ENCODE results near the gene ZNF763.
"Not testable (repeated sequence)": the region's sequence is repeated elsewhere in the genome, so short reads cannot be mapped to it uniquely, and the experiment has no call there.

The ZNF763 gene

DNA sequence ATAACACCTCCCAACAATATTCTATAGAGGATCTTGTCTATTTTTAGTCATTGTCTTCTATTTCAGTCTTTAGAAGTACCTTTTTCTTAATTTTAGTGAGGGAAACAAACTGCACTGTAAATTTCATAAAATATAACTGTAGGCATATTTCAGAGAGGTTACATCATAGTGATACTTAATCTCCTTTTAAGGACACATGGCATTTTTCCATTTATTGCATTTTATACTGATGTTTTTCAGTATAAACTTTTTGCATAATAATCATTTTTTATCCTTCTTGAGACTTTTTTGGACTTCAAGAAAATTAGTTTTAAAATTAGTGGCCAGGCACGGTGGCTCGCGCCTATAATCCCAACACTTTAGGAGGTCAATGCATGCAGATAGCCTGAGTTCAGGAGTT is 33.3 kb upstream of the ZNF763 start:
- DNase-seq (ENCODE audit: low spot score), result no peak
- in situ Hi-C loops (cut with MboI; ENCODE audit: low pct_unique_long_range_greater_than_20kb, low sequenced_read_pairs, unreplicated experiment), result no loop called here
- TF ChIP-seq, protein P1, sequence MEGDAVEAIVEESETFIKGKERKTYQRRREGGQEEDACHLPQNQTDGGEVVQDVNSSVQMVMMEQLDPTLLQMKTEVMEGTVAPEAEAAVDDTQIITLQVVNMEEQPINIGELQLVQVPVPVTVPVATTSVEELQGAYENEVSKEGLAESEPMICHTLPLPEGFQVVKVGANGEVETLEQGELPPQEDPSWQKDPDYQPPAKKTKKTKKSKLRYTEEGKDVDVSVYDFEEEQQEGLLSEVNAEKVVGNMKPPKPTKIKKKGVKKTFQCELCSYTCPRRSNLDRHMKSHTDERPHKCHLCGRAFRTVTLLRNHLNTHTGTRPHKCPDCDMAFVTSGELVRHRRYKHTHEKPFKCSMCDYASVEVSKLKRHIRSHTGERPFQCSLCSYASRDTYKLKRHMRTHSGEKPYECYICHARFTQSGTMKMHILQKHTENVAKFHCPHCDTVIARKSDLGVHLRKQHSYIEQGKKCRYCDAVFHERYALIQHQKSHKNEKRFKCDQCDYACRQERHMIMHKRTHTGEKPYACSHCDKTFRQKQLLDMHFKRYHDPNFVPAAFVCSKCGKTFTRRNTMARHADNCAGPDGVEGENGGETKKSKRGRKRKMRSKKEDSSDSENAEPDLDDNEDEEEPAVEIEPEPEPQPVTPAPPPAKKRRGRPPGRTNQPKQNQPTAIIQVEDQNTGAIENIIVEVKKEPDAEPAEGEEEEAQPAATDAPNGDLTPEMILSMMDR (IDR thresholded peaks at IDR 0.05; ENCODE audit: extremely low read depth, insufficient read depth, missing control alignments), result no peak

DNA sequence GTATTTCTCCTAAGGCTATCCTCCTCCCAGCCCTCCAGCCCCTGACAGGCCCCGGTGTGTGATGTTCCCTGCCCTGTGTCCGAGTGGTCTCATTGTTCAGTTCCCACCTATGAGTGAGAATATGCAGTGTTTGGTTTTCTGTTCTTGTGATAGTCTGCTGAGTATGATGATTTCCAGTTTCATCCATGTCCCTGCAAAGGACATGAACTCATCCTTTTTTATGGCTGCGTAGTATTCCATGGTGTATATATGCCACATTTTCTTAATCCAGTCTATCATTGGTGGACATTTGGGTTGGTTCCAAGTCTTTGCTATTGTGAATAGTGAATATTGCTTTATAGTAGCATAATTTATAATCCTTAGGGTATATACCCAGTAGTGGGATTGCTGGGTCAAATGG is 29.0 kb upstream of the ZNF763 start:
- DNase-seq (ENCODE audit: low spot score); in situ Hi-C loops (cut with MboI; ENCODE audit: low pct_unique_long_range_greater_than_20kb, low sequenced_read_pairs, unreplicated experiment): not testable (repeated sequence)

DNA sequence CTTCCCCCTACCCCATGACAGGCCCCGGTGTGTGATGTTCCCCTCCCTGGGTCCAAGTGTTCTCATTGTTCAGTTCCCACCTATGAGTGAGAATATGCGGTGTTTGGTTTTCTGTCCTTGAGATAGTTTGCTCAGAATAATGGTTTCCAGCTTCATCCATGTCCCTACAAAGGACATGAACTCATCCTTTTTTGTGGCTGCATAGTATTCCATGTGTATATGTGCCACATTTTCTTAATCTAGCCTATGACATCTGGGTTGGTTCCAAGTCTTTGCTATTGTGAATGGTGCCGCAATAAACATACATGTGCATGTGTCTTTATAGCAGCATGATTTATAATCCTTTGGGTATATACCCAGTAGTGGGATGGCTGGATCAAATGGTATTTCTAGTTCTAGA is 26.5 kb upstream of the ZNF763 start:
- DNase-seq (ENCODE audit: low spot score); in situ Hi-C loops (cut with MboI; ENCODE audit: low pct_unique_long_range_greater_than_20kb, low sequenced_read_pairs, unreplicated experiment): not testable (repeated sequence)

DNA sequence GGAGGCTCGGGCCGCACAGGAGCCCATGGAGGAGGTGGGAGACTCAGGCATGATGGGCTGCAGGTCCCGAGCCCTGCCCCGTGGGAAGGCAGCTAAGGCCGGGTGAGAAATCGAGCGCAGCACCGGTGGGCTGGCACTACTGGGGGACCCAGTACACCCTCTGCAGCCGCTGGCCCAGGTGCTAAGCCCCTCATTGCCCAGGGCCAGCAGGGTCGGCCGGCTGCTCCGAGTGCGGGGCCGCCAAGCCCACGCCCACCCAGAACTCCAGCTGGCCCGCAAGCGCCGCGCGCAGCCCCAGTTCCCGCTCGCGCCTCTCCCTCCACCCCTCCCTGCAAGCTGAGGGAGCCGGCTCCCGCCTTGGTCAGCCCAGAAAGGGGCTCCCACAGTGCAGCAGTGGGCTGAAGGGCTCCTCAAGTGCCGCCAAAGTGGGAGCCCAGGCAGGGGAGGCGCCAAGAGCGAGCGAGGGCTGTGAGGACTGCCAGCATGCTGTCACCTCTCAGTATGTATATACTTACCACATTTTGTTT is 23.4 kb upstream of the ZNF763 start:
- in situ Hi-C loops (cut with MboI; ENCODE audit: low pct_unique_long_range_greater_than_20kb, low sequenced_read_pairs, unreplicated experiment); DNase-seq (ENCODE audit: low spot score): not testable (repeated sequence)

DNA sequence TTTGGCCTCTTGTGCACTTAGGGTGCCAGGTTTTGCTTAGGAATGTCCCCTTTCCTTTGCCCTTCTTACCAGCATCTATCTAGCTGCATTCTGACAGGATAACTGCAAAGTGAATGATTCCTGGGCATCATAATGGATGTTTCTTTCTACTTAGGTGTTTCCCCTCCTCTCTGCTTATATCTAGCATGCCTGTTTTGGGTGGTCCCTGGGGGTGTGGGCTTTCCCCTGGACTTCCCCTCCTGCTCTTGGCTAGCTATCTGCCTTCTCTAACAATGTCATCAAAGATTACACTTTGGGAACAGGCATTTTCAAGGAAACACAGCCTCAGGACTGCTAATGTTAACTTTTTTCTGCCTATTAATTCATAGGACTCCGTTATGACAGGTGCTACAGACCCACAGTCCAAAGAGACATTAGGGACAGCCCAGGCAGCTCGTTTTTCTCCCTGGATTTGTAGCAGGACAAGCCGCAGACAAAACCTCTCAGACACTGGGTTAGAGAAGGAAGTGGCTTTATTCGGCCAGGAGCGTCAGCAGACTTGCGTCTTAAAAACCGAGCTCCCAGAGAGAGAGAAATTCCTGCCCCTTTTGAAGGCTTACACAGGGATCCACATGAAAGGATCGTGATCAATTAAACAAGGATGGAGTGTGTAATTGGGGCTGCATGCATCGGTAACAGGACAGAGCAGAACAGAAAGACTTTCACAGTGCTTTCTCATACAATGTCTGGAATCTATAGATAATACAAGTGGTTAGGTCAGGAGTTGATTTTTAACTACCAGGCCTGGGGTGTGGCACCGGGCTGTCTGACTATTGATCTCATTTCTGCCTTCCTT is 22.6 kb upstream of the ZNF763 start:
- in situ Hi-C loops (cut with MboI; ENCODE audit: low pct_unique_long_range_greater_than_20kb, low sequenced_read_pairs, unreplicated experiment), result no loop called here
- DNase-seq (ENCODE audit: low spot score), result no peak
- TF ChIP-seq, protein P1 (IDR thresholded peaks at IDR 0.05; ENCODE audit: extremely low read depth, insufficient read depth, missing control alignments), result no peak

DNA sequence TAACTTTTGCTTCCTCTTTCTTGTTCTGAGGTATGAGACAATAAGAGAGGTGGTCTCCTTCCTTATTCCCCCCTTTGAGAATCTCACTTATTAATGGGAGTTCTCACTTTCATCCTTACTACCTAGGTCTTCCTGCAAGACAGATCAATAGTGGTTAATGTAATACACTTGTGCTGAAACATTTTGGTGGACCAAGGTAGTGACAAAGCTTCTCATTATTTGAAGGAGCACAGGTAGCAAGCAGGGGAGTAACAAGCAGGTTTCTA is 22.1 kb upstream of the ZNF763 start:
- TF ChIP-seq, protein P1 (IDR thresholded peaks at IDR 0.05; ENCODE audit: extremely low read depth, insufficient read depth, missing control alignments), result no peak
- DNase-seq (ENCODE audit: low spot score), result no peak

DNA sequence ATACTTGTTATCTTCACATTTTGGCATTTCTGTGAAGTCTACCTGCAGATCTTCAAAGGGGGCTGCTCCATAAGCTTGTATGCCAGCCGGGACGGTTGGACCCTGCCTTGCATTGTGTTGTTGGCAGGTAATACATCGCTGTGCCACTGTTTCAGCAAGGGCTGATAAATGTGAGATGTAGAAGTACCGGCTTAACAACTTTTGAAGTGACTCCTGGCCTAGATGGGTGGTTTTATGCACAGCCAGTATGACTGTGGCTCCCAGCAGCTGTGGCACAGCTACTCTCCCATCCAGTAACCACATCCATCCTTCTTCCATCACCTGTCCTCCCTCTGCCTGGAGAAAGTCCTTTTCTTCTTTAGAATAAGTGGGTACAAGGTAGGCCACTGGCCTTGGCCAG is 20.2 kb upstream of the ZNF763 start:
- in situ Hi-C loops (cut with MboI; ENCODE audit: low pct_unique_long_range_greater_than_20kb, low sequenced_read_pairs, unreplicated experiment), result no loop called here
- no peak for DNase-seq (ENCODE audit: low spot score)

More for the DNA sequence above, 22.1 kb upstream of the ZNF763 start:
- in situ Hi-C loops (cut with MboI; ENCODE audit: low pct_unique_long_range_greater_than_20kb, low sequenced_read_pairs, unreplicated experiment), result no loop called here

DNA sequence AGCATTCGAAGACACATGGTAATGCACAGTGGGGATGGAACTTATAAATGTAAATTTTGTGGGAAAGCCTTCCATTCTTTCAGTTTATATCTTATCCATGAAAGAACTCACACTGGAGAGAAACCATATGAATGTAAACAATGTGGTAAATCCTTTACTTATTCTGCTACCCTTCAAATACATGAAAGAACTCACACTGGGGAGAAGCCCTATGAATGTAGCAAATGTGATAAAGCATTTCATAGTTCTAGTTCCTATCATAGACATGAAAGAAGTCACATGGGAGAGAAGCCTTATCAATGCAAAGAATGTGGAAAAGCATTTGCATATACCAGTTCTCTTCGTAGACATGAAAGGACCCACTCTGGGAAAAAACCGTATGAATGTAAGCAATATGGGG is 16.2 kb upstream of the ZNF763 start:
- TF ChIP-seq, protein P1 (IDR thresholded peaks at IDR 0.05; ENCODE audit: extremely low read depth, insufficient read depth, missing control alignments), result no peak
- in situ Hi-C loops (cut with MboI; ENCODE audit: low pct_unique_long_range_greater_than_20kb, low sequenced_read_pairs, unreplicated experiment), result no loop called here

More for the DNA sequence above, 20.2 kb upstream of the ZNF763 start:
- TF ChIP-seq, protein P1 (IDR thresholded peaks at IDR 0.05; ENCODE audit: extremely low read depth, insufficient read depth, missing control alignments), result no peak

More for the DNA sequence above, 16.2 kb upstream of the ZNF763 start:
- DNase-seq (ENCODE audit: low spot score), result no peak
